HCEC 1CT (cell line): ENCODE measurements around the gene SMCR8.
"Not testable (repeated sequence)": the region's sequence is repeated elsewhere in the genome, so short reads cannot be mapped to it uniquely, and the experiment has no call there.

Source experiments
- DNase-seq: peaks from one replicate; pipeline ENCODE4 v3.0.0-alpha.2; 2017

Gene SMCR8

GRCh38 chr17:18318117-18318516 is 3.0 kb downstream of the SMCR8 start:
- DNase-seq, result no peak

GRCh38 chr17:18318771-18319450 is 3.8 kb downstream of the SMCR8 start:
- no peak for DNase-seq

- DNase-seq, result peak; percentile 51
Measured at GRCh38 chr17:18319604-18320256, 4.6 kb downstream of the SMCR8 start.

- DNase-seq, result no peak
Measured at GRCh38 chr17:18320301-18320700, 5.2 kb downstream of the SMCR8 start.

GRCh38 chr17:18321309-18321708 is 6.2 kb downstream of the SMCR8 start:
- DNase-seq, result peak; percentile 3

GRCh38 chr17:18322522-18322921 is 7.4 kb downstream of the SMCR8 start:
- no peak for DNase-seq

- peak; percentile 40 for DNase-seq
Measured at GRCh38 chr17:18323007-18323406, 7.9 kb downstream of the SMCR8 start.

DNA sequence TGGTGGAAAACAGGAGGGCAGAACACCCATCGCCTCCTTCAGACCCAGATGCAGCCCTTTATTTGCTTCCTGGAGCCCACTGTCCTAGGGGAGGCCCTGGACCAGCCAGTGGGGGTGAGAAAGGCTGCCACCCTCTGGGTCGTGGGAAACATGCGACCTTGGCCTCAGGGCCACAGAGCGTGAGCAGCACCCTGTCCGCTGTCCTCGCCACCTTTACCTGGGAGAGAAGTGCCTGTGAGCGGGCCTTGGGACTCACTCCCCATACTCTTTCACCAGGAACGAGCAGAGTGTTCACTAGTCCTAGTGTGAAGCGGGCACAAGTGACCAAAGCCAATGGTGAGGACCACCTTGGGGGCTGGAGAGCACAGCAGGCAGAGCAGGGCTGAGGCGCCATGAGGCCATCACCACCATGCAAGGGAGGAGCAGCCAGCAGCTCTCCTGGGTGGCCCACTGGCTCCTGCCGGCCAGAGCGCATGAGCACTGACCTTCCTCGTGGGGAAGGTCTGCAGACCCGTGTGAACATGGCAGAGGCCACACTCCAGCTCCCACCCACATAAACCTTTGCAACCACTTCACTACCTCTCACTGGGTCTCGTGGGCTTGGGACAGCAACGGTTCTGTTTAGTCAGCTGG is 8.5 kb downstream of the SMCR8 start:
- DNase-seq, result no peak

GRCh38 chr17:18324140-18325050 is 9.3 kb downstream of the SMCR8 start:
- no peak for DNase-seq

DNA sequence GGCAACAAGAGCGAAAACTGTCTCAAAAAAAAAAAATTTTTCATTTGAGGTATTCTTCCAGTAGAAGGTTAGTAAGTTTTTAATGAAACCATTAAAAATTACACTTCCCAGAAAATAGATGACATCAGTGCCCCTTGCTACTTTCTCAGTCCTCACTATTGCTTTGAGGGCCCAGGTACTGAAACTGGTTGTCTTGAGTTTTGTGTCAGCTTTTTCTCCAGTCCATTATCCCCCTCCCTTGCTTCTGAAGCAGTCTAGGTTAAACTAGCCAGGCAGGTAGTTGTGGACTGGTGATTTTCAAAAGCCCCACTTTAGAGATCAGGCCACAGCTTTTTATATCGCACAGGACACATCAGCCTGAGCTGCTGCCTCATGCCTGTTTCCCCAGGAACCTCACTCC is 10.9 kb downstream of the SMCR8 start:
- DNase-seq, result no peak

DNA sequence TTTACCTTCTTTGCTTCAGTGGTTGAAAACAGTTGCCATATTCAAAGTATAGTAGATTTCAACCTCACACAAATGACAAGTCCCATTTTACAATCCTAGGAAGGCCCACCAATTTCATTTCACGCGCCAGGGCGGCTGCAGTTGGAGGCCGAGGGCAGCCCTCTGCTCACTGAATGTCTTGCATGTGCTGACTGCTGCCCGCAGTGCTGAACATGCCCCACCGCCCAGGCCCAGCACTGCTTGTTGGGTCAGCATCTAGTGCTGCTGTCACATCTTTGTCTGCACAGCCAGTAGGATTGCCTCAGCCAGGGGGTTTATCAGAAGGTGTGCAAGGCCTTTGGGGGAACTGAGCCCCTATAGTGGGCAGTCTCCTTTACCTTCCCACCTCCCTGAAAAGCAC is 11.5 kb downstream of the SMCR8 start:
- no peak for DNase-seq

DNA sequence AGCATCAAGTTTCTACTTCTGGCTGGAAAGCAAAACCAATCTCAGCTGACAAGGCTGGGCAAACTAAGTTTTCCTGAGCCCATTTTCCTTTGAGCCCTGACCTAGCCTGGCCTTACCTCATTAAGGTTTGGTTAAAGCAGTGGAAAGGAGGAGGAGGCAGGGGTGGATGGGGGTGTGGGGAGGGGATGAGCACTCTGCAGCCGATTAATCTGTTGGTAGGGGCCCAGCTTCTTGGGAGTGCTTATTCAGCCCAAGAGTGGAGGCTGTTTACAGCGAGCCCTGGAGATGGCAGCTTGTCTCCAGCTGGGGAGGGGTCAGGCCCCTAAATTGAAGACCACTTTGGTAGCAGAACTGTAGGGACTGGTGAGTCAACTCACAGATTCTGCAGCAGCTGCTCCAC is 12.0 kb downstream of the SMCR8 start:
- no peak for DNase-seq

GRCh38 chr17:18327556-18327955 is 12.5 kb downstream of the SMCR8 start:
- no peak for DNase-seq

DNA sequence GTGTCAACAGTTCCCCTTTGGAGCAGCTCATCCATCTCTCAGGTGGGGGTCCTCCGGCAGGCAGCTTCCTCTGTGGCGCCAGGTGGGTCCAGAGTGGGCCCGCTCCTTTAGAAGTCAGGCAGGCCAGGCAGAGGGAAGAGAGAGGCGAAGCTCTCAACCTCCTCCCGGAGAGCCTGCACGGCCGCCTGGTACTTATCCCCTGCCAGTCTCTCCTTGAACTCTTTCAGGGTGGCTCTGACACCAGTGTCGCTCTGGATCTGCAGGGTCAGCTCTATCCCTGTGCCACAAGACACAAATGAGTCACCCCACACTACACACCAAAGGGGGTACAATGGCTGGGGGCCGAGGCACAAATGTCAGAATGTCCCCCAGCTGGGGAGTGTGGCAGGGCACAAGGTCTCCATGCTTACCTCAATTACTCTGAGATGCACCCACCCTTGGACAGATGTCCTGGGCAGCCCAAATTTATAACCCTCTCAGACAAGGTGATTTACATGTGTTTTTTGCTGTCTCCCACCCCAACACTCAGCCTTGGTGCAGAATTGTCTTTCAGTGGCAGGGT is 13.6 kb downstream of the SMCR8 start:
- no peak for DNase-seq

- DNase-seq, result no peak
Measured at GRCh38 chr17:18331879-18332278, 16.8 kb downstream of the SMCR8 start.

GRCh38 chr17:18332909-18333489 is 17.9 kb downstream of the SMCR8 start:
- DNase-seq, result peak; percentile 39

GRCh38 chr17:18338158-18338557 is 23.1 kb downstream of the SMCR8 start:
- DNase-seq, result not testable (repeated sequence)

DNA sequence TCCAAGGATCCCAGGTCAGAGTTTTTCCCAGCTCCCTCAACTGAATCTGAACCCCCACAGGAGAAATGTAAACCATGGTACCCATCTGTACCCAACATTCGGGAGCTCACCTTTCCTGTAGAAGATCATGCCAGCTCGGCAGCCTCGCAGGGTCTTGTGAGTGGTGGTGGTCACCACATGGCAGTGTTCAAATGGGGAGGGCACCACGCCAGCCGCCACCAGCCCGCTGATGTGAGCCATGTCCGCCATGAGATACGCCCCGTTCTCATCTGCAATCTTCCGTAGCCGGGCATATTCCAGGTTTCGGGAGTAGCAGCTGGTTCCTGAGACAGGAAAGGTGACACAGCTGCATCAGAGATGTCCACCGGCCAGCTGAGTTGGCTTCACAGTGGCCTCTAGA is 24.8 kb downstream of the SMCR8 start:
- DNase-seq, result no peak

DNA sequence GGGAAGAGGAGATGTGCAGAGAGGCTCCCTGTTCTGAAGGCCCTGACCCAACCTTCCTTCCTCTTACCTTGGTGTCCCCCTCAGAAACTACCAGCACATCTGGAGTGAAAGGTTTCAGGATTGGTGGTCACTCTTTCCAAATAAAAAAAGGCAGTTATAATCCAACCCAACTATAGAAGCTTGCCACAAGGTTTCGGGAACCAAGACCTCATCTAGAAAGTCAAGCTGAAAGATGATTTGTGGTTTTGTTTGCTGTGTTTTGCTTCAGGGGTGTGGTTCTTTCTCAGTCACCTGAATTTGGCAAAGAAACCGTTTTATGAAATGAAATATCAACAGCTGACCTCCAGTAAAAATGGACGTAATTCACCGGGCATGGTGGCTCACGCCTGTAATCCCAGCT is 28.9 kb downstream of the SMCR8 start:
- no peak for DNase-seq

GRCh38 chr17:18353541-18353940 is 38.4 kb downstream of the SMCR8 start:
- no peak for DNase-seq

GRCh38 chr17:18356624-18357023 is 41.5 kb downstream of the SMCR8 start:
- DNase-seq, result peak; percentile 39

GRCh38 chr17:18360518-18360917 is 45.4 kb downstream of the SMCR8 start:
- DNase-seq, result no peak
